ENCODE results near the gene ACAD8.

DNA sequence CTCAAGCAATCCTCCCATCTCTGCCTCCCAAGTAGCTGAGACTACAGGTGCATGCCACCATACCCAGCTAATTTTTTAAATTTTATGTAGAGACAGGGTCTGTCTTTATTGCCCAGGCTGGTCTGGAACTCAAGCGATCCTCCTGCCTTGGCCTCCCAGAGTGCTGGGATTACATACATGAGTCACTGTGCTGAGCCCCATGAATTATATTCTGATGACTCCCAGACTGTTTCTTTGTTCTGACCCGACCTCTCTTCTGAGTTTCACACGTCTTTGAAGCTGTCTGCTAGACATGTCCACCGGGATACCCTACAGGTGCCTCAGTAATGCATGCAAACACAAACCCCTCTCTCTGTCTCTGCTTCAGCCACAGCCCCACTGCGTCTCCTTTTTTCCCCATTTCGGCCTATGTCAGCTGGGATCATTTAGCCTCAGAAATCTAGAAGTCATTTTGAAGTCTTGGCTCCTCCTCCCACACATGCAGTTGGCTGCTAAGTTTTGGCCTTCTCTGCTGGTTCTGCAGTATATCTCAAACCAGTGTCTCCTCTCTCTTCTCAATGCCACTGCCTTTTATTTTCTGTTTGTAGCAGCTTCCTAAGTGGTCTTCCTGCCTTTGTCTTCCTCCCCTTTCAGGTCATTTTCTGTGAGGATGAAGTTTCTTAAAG is 24.1 kb upstream of the ACAD8 start:
- TF ChIP-seq, protein P1, sequence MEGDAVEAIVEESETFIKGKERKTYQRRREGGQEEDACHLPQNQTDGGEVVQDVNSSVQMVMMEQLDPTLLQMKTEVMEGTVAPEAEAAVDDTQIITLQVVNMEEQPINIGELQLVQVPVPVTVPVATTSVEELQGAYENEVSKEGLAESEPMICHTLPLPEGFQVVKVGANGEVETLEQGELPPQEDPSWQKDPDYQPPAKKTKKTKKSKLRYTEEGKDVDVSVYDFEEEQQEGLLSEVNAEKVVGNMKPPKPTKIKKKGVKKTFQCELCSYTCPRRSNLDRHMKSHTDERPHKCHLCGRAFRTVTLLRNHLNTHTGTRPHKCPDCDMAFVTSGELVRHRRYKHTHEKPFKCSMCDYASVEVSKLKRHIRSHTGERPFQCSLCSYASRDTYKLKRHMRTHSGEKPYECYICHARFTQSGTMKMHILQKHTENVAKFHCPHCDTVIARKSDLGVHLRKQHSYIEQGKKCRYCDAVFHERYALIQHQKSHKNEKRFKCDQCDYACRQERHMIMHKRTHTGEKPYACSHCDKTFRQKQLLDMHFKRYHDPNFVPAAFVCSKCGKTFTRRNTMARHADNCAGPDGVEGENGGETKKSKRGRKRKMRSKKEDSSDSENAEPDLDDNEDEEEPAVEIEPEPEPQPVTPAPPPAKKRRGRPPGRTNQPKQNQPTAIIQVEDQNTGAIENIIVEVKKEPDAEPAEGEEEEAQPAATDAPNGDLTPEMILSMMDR (IDR thresholded peaks at IDR 0.05), result no peak
- TF ChIP-seq POLR2A (IDR thresholded peaks at IDR 0.05), result no peak

All from suprapubic skin (tissue), 3 donors.